ENCODE results near the gene ZCCHC7. TPM values are rescaled to one million over a fixed set of nuclear protein-coding genes. Genes with fewer than 3 reads are reported as not detected.

The ZCCHC7 gene
- total RNA-seq, 1 experiment from 2014 or later, result 27.9 TPM

DNA sequence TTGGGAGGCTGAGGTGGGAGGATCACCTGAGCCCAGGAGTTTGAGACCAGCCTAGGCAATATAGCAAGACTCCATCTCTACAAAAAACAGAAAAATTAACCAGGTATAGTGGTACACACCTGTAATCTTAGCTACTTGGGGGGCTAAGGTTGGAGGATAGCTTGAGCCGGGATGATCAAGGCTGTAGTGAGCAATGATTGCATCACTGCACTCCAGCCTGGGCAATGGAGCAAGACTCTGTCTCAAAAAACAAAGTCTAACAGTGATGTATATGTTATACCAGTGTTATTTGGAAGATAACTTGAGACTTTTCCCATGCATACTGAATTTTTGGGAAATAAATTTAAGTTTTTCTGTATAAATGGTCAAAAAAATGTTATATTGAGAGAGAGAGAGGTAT is 146.3 kb downstream of the ZCCHC7 start:
- Histone ChIP-seq H3K4me1 (ENCODE audit: insufficient read depth, low read length, poor library complexity, severe bottlenecking) (peaks cover 11% of the 10 kb centered on the region), H3K27ac (ENCODE audit: low read depth, low read length, poor library complexity, severe bottlenecking) (no peak overlapping the region), H3K4me3 (ENCODE audit: low read depth, low read length, poor library complexity, severe bottlenecking) (no peak overlapping the region), H3K36me3 (ENCODE audit: insufficient read depth, low read length, poor library complexity, severe bottlenecking) (no peaks in the 10 kb centered on the region), H3K27me3 (replicated peaks; ENCODE audit: insufficient read depth, low read depth, low read length, poor library complexity) (no peaks in the 10 kb centered on the region), H3K9me3 (ENCODE audit: low read depth, low read length, poor library complexity, severe bottlenecking) (no peaks in the 10 kb centered on the region)
- ChIA-PET POLR2A (ENCODE audit: low non-redundant PET) (no interaction called here), CTCF (no interaction called here)
- intact Hi-C loops (cut with micrococcal nuclease; ENCODE audit: unreplicated experiment), result loop anchor here (10.0 kb wide), 1 partner anchor 122 kb away; no protein-coding TSS in a partner anchor
- no peak for TF ChIP-seq EZH2 (IDR thresholded peaks at IDR 0.05; ENCODE audit: borderline replicate concordance, low read depth, low read length, poor library complexity, severe bottlenecking)
- TF ChIP-seq, protein P1, sequence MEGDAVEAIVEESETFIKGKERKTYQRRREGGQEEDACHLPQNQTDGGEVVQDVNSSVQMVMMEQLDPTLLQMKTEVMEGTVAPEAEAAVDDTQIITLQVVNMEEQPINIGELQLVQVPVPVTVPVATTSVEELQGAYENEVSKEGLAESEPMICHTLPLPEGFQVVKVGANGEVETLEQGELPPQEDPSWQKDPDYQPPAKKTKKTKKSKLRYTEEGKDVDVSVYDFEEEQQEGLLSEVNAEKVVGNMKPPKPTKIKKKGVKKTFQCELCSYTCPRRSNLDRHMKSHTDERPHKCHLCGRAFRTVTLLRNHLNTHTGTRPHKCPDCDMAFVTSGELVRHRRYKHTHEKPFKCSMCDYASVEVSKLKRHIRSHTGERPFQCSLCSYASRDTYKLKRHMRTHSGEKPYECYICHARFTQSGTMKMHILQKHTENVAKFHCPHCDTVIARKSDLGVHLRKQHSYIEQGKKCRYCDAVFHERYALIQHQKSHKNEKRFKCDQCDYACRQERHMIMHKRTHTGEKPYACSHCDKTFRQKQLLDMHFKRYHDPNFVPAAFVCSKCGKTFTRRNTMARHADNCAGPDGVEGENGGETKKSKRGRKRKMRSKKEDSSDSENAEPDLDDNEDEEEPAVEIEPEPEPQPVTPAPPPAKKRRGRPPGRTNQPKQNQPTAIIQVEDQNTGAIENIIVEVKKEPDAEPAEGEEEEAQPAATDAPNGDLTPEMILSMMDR (conservative IDR thresholded peaks at IDR 0.05; ENCODE audit: low read depth, low read length), result no peak
- no peak for DNase-seq (ENCODE audit: low spot score)
- no TSS peak for BruUV-seq (replicated peaks)

DNA sequence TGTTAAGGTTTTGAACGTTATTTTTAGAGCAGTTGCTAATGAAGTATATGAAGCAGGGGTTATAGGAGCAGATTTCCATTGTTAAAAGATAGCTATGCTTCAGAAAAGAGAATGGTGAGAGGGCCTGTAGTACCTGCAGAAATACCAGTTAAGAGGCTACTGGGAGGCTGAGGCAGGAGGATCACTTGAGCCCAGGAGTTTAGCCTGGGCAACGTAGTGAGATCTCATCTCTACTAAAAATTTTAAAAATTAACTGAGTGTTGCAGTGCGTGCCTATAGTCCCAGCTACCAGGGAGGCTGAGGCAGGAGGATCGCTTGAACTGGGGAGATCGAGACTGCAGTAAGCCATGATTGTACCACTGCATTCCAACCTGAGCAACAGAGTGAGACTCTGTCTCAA is 148.8 kb downstream of the ZCCHC7 start:
- H3K27ac ChIP-seq (ENCODE audit: low read depth, low read length, poor library complexity, severe bottlenecking), result no peak overlapping the region
- TF ChIP-seq EZH2 (IDR thresholded peaks at IDR 0.05; ENCODE audit: borderline replicate concordance, low read depth, low read length, poor library complexity, severe bottlenecking), result no peak
- TF ChIP-seq, protein P1 (conservative IDR thresholded peaks at IDR 0.05; ENCODE audit: low read depth, low read length), result no peak
- DNase-seq (ENCODE audit: low spot score), result no peak
- H3K36me3 ChIP-seq (ENCODE audit: insufficient read depth, low read length, poor library complexity, severe bottlenecking), result no peaks in the 10 kb centered on the region
- intact Hi-C loops (cut with micrococcal nuclease; ENCODE audit: unreplicated experiment), result loop anchor here (10.0 kb wide), 1 partner anchor 124 kb away; no protein-coding TSS in a partner anchor
- no TSS peak for BruUV-seq (replicated peaks)
- H3K27me3 ChIP-seq (replicated peaks; ENCODE audit: insufficient read depth, low read depth, low read length, poor library complexity), result no peaks in the 10 kb centered on the region
- H3K4me3 ChIP-seq (ENCODE audit: low read depth, low read length, poor library complexity, severe bottlenecking), result no peak overlapping the region
- ChIA-PET POLR2A (ENCODE audit: low non-redundant PET) (no interaction called here), CTCF (no interaction called here)
- peaks cover 8% of the 10 kb centered on the region for H3K4me1 ChIP-seq (ENCODE audit: insufficient read depth, low read length, poor library complexity, severe bottlenecking)
- H3K9me3 ChIP-seq (ENCODE audit: low read depth, low read length, poor library complexity, severe bottlenecking), result peaks cover 10% of the 10 kb centered on the region

DNA sequence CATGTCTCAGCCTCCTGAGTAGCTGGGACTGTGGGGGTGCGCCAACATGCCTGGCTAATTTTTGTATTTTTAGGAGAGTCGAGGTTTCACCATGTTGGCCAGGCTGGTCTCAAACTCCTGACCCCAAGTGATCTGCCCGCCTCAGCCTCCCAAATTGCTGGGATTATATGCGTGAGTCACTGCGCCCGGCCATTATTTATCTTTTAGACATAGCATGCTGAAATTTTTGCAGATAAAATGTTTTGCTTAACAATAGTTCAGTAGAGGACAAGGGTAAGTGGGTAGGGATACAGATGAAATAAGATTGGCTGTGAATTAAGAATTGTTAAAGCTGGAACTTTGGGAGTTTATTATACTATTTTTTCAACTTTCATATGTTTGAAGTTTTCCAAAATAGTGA is 151.3 kb downstream of the ZCCHC7 start:
- POLR2A ChIA-PET (ENCODE audit: low non-redundant PET), result no interaction called here
- Histone ChIP-seq H3K9me3 (ENCODE audit: low read depth, low read length, poor library complexity, severe bottlenecking) (peaks cover 10% of the 10 kb centered on the region), H3K36me3 (ENCODE audit: insufficient read depth, low read length, poor library complexity, severe bottlenecking) (no peaks in the 10 kb centered on the region), H3K4me3 (ENCODE audit: low read depth, low read length, poor library complexity, severe bottlenecking) (no peak overlapping the region), H3K27ac (ENCODE audit: low read depth, low read length, poor library complexity, severe bottlenecking) (no peak overlapping the region), H3K27me3 (replicated peaks; ENCODE audit: insufficient read depth, low read depth, low read length, poor library complexity) (no peaks in the 10 kb centered on the region), H3K4me1 (ENCODE audit: insufficient read depth, low read length, poor library complexity, severe bottlenecking) (no peaks in the 10 kb centered on the region)
- intact Hi-C loops (cut with micrococcal nuclease; ENCODE audit: unreplicated experiment), result no loop called here
- CTCF ChIA-PET, result no interaction called here
- BruUV-seq (replicated peaks), result no TSS peak
- TF ChIP-seq EZH2 (IDR thresholded peaks at IDR 0.05; ENCODE audit: borderline replicate concordance, low read depth, low read length, poor library complexity, severe bottlenecking), result no peak
- TF ChIP-seq, protein P1 (conservative IDR thresholded peaks at IDR 0.05; ENCODE audit: low read depth, low read length), result no peak
- no peak for DNase-seq (ENCODE audit: low spot score)

Data from A673 (cell line).